SK-N-MC (cell line): Measurements from ENCODE around the gene CHI3L1.

Experiments used
- EZH2 ChIP-seq: fragments of 200-600 bp; sonication (generic); IDR thresholded peaks from one replicate; pipeline ENCODE4 v1.6.1; 2017; ENCODE audit warnings: antibody characterized with exemption
- FOXP2 ChIP-seq: optimal IDR thresholded peaks from 2 replicates; pipeline ENCODE3; 2011; ENCODE audit warnings: mild to moderate bottlenecking, moderate library complexity; ENCODE audit not compliant: insufficient read depth; ENCODE audit errors: extremely low read length, control extremely low read depth
- POLR2AphosphoS5 ChIP-seq: IDR thresholded peaks from 2 replicates; pipeline ENCODE4 v1.6.1; 2012; ENCODE audit warnings: mild to moderate bottlenecking, low read depth, low read length, borderline replicate concordance

- TF ChIP-seq EZH2, result no peak
- TF ChIP-seq POLR2AphosphoS5, result no peak
- TF ChIP-seq FOXP2, result no peak
These were observed 919 bp downstream of the CHI3L1 start for GRCh38 chr1:203185585-203185984.
